ENCODE results near the gene CDCP1. TPM values are rescaled to one million over a fixed set of nuclear protein-coding genes. Genes with fewer than 3 reads are reported as not detected.
A peak's percentile ranks its signal among the peaks of the same experiment; 100 is the strongest.
"Not testable (repeated sequence)": the region's sequence is repeated elsewhere in the genome, so short reads cannot be mapped to it uniquely, and the experiment has no call there.

CDCP1 gene
- total RNA-seq, 2 donors from 2014 or later, result 8.9 to 13.1 TPM

DNA sequence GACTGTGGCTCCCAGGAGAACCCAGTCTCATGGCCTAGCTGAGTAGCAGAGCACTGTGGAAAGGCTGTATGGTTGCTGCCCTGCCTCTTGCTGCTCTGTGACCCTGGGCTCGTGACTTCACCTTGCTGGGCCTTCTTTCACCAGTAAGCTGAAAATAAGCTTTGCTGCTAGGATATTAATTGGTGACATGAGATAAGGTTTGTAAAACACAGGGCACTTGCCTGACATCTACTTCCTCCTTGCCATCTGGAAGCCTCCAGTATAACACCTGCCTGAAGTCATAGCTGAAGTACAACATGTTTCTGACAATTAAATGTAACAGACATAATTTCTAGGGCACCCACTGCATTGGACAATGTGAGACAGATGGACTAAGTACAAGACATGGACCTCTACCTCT lies 66.5 kb downstream of the CDCP1 start:
- WGBS, 2 experiments (ENCODE audit: insufficient coverage in 1 of 2, insufficient read length in 1 of 2), result 83 to 100% methylated on average over 1 of the region's 1 CpG
- H3K9me3 Mint-ChIP-seq, result peaks cover 7% of the 10 kb centered on the region

GRCh38 chr3:45078910-45079522 lies 67.2 kb downstream of the CDCP1 start:
- DNase-seq, result no peak
- Mint-ChIP-seq H3K27me3 (ENCODE audit: insufficient read depth) (peaks cover 7% of the 10 kb centered on the region), H3K27ac (no peak overlapping the region), H3K4me3 (no peak overlapping the region), H3K4me1 (no peaks in the 10 kb centered on the region), H3K36me3 (ENCODE audit: low read depth) (peaks cover 2% of the 10 kb centered on the region), H3K9me3 (peaks cover 7% of the 10 kb centered on the region)
- no peaks in the 10 kb centered on the region for H3K36me3 ChIP-seq (ENCODE audit: control insufficient read depth, insufficient read depth, low read length)
- no peak overlapping the region for H3K4me3 ChIP-seq (ENCODE audit: low read length)
- H3K9me3 ChIP-seq (ENCODE audit: control insufficient read depth, low read length), result no peaks in the 10 kb centered on the region
- TF ChIP-seq, protein P1, sequence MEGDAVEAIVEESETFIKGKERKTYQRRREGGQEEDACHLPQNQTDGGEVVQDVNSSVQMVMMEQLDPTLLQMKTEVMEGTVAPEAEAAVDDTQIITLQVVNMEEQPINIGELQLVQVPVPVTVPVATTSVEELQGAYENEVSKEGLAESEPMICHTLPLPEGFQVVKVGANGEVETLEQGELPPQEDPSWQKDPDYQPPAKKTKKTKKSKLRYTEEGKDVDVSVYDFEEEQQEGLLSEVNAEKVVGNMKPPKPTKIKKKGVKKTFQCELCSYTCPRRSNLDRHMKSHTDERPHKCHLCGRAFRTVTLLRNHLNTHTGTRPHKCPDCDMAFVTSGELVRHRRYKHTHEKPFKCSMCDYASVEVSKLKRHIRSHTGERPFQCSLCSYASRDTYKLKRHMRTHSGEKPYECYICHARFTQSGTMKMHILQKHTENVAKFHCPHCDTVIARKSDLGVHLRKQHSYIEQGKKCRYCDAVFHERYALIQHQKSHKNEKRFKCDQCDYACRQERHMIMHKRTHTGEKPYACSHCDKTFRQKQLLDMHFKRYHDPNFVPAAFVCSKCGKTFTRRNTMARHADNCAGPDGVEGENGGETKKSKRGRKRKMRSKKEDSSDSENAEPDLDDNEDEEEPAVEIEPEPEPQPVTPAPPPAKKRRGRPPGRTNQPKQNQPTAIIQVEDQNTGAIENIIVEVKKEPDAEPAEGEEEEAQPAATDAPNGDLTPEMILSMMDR (conservative IDR thresholded peaks at IDR 0.05), result peak; percentile 60
- no peaks in the 10 kb centered on the region for H3K4me1 ChIP-seq (ENCODE audit: control insufficient read depth, insufficient read depth, low read length)
- no peak overlapping the region for H3K9ac ChIP-seq (ENCODE audit: extremely low read depth, low read length, poor library complexity, severe bottlenecking)
- WGBS, 2 experiments (ENCODE audit: insufficient coverage in 1 of 2, insufficient read length in 1 of 2), result 83 to 88% methylated on average over 6 to 8 of the region's 8 CpGs
- H3K27ac ChIP-seq (ENCODE audit: low read depth, low read length), result no peak overlapping the region
- H3K27me3 ChIP-seq (ENCODE audit: control insufficient read depth, insufficient read depth, low read length, poor library complexity, severe bottlenecking), result peaks cover 2% of the 10 kb centered on the region

More for the DNA sequence above, 66.5 kb downstream of the CDCP1 start:
- Histone ChIP-seq H3K4me3 (ENCODE audit: low read length) (no peak overlapping the region), H3K27ac (ENCODE audit: low read depth, low read length) (no peak overlapping the region), H3K4me1 (ENCODE audit: control insufficient read depth, insufficient read depth, low read length) (no peaks in the 10 kb centered on the region), H3K9me3 (ENCODE audit: control insufficient read depth, low read length) (no peaks in the 10 kb centered on the region), H3K27me3 (ENCODE audit: control insufficient read depth, insufficient read depth, low read length, poor library complexity, severe bottlenecking) (no peaks in the 10 kb centered on the region), H3K36me3 (ENCODE audit: control insufficient read depth, insufficient read depth, low read length) (no peaks in the 10 kb centered on the region), H3K9ac (ENCODE audit: extremely low read depth, low read length, poor library complexity, severe bottlenecking) (no peak overlapping the region)
- peaks cover under 1% of the 10 kb centered on the region for H3K4me1 Mint-ChIP-seq
- TF ChIP-seq, protein P1 (conservative IDR thresholded peaks at IDR 0.05), result no peak
- H3K4me3 Mint-ChIP-seq, result no peak overlapping the region
- no peak for DNase-seq
- H3K27me3 Mint-ChIP-seq (ENCODE audit: insufficient read depth), result peaks cover under 1% of the 10 kb centered on the region
- peaks cover 3% of the 10 kb centered on the region for H3K36me3 Mint-ChIP-seq (ENCODE audit: low read depth)
- no peak overlapping the region for H3K27ac Mint-ChIP-seq

GRCh38 chr3:45078256-45078655 lies 67.9 kb downstream of the CDCP1 start:
- WGBS, 2 experiments (ENCODE audit: insufficient coverage in 1 of 2, insufficient read length in 1 of 2), result 88% methylated on average over 1 of the region's 1 CpG; no CpG with 5 or more reads in 1 of the 2 experiments
- H3K27ac Mint-ChIP-seq, result not testable (repeated sequence)

More at GRCh38 chr3:45078256-45078655, 67.9 kb downstream of the CDCP1 start:
- not testable (repeated sequence) for H3K4me1 Mint-ChIP-seq; H3K27ac ChIP-seq (ENCODE audit: low read depth, low read length); H3K36me3 Mint-ChIP-seq (ENCODE audit: low read depth); H3K27me3 Mint-ChIP-seq (ENCODE audit: insufficient read depth); H3K9me3 Mint-ChIP-seq; H3K27me3 ChIP-seq (ENCODE audit: control insufficient read depth, insufficient read depth, low read length, poor library complexity, severe bottlenecking); H3K9ac ChIP-seq (ENCODE audit: extremely low read depth, low read length, poor library complexity, severe bottlenecking); H3K4me3 Mint-ChIP-seq; H3K9me3 ChIP-seq (ENCODE audit: control insufficient read depth, low read length); H3K4me3 ChIP-seq (ENCODE audit: low read length); DNase-seq; H3K36me3 ChIP-seq (ENCODE audit: control insufficient read depth, insufficient read depth, low read length); H3K4me1 ChIP-seq (ENCODE audit: control insufficient read depth, insufficient read depth, low read length)

All from endodermal cell (in vitro differentiated cells).